HCT116 (cell line): Measurements from ENCODE around the gene SLC50A1. TPM values are rescaled to one million over a fixed set of nuclear protein-coding genes. Genes with fewer than 3 reads are reported as not detected.

Experiments used
- ATAC-seq: fragments of 200-7000 bp; cut with Tn5 transposase; 2 replicates; pipeline ENCODE4 v1.9.1; 2020; ENCODE audit warnings: mild to moderate bottlenecking, moderate library complexity
- BruUV-seq: library from RNA; stranded (reverse); fragments of 400-500 nt; replicated peaks from 2 replicates; lab custom pipeline; 2021; lab: Mats Ljungman, UMichigan
- CTCF ChIA-PET: fragments of 300-600 bp; sonication (Branson Sonifier 250); formaldehyde crosslinking; loops from one replicate; lab custom pipeline; 2021; ENCODE audit warnings: antibody characterized with exemption; lab: Charles Lee
- POLR2A ChIA-PET: fragments of 300-600, 350-600 bp; sonication (Branson Sonifier 250); formaldehyde crosslinking; loops from one replicate; lab custom pipeline; 2021; ENCODE audit warnings: antibody characterized with exemption; lab: Charles Lee
- RAD21 ChIA-PET, 2 experiments: fragments of 300-600 bp; sonication (Branson Sonifier 250); formaldehyde crosslinking; loops; one replicate each; lab custom pipeline; 2023; ENCODE audit warnings: low total read pairs in 2 of 2; ENCODE audit not compliant: uncharacterized antibody in 2 of 2, unreplicated experiment in 2 of 2, low non-redundant PET in 1 of 2; lab: Charles Lee
- DNase-seq: peaks from one replicate; pipeline ENCODE4 v3.0.0-alpha.2; 2010; ENCODE audit warnings: low read depth, low spot score
- H2AFZ ChIP-seq: fragments of 200-600 bp; shearing (Covaris generic), sonication (generic); 2 replicates; pipeline ENCODE4 v1.6.1; 2017; ENCODE audit warnings: low read depth, mixed run types, mixed read lengths, antibody characterized with exemption, low read length; ENCODE audit not compliant: poor library complexity, severe bottlenecking
- H3K27ac ChIP-seq: 2 replicates; pipeline ENCODE4 v1.5.1; 2012; ENCODE audit warnings: low read depth, low read length
- H3K27me3 ChIP-seq: fragments of 200-600 bp; sonication (generic); 2 replicates; pipeline ENCODE4 v1.6.1; 2016; ENCODE audit warnings: mixed run types, low read length, mixed read lengths; ENCODE audit not compliant: insufficient read depth
- H3K36me3 ChIP-seq, 2 experiments: fragments of 200-500 bp in 1 of 2; fragments of 200-600 bp in 1 of 2; sonication (Bioruptor generic) in 1 of 2; sonication (generic) in 1 of 2; 2 replicates each; pipeline versions ENCODE4 v1.5.1 to v1.6.1; 2014 to 2016; ENCODE audit warnings: low read length in 2 of 2, inconsistent platforms in 1 of 2, mixed read lengths in 1 of 2, mixed run types in 1 of 2; ENCODE audit not compliant: insufficient read depth in 2 of 2, control insufficient read depth in 1 of 2
- H3K4me1 ChIP-seq, 2 experiments: fragments of 200-600 bp in 1 of 2; sonication (generic) in 1 of 2; 2 replicates each; pipeline versions ENCODE4 v1.5.1 to v1.6.1; 2012 to 2017; ENCODE audit warnings: low read length in 2 of 2, inconsistent platforms in 1 of 2, mild to moderate bottlenecking in 1 of 2, mixed read lengths in 1 of 2, mixed run types in 1 of 2, moderate library complexity in 1 of 2; ENCODE audit not compliant: insufficient read depth in 2 of 2, control insufficient read depth in 1 of 2
- H3K4me2 ChIP-seq: fragments of 200-600 bp; sonication (generic); 2 replicates; pipeline ENCODE4 v1.6.1; 2017; ENCODE audit warnings: mixed run types, low read length, mixed read lengths
- H3K4me3 ChIP-seq, 2 experiments: fragments of 200-600 bp in 1 of 2; sonication (generic) in 1 of 2; replicated peaks in 1 of 2; 2 replicates each; pipeline ENCODE4 v1.5.1; 2011 to 2016; ENCODE audit warnings: low read length in 2 of 2, control low read depth in 1 of 2, low read depth in 1 of 2, mild to moderate bottlenecking in 1 of 2, mixed read lengths in 1 of 2, mixed run types in 1 of 2
- H3K79me2 ChIP-seq: fragments of 200-600 bp; sonication (generic); 2 replicates; pipeline ENCODE4 v1.6.1; 2017; ENCODE audit warnings: mild to moderate bottlenecking, mixed run types, low read length, moderate library complexity, mixed read lengths; ENCODE audit not compliant: insufficient read depth
- H3K9ac ChIP-seq: fragments of 200-600 bp; sonication (generic); 2 replicates; pipeline ENCODE4 v1.6.1; 2016; ENCODE audit warnings: low read length, mixed read lengths
- H3K9me2 ChIP-seq: fragments of 200-600 bp; sonication (generic), shearing (Covaris generic); 2 replicates; pipeline ENCODE4 v1.6.1; 2017; ENCODE audit warnings: mixed run types, mild to moderate bottlenecking, moderate library complexity; ENCODE audit not compliant: insufficient read depth
- H3K9me3 ChIP-seq, 2 experiments: fragments of 200-500 bp in 1 of 2; fragments of 200-600 bp in 1 of 2; sonication (Bioruptor generic) in 1 of 2; sonication (generic) in 1 of 2; 2 replicates each; pipeline ENCODE4 v1.6.1; 2014 to 2017; ENCODE audit warnings: low read length in 2 of 2, mixed read lengths in 2 of 2, inconsistent platforms in 1 of 2, low read depth in 1 of 2, mild to moderate bottlenecking in 1 of 2, mixed run types in 1 of 2, moderate library complexity in 1 of 2; ENCODE audit not compliant: control insufficient read depth in 1 of 2, insufficient read depth in 1 of 2
- H4K20me1 ChIP-seq: fragments of 200-600 bp; sonication (generic), shearing (Covaris generic); 2 replicates; pipeline ENCODE4 v1.6.1; 2017; ENCODE audit warnings: mixed run types, mild to moderate bottlenecking, moderate library complexity; ENCODE audit not compliant: insufficient read depth
- CBX3 ChIP-seq: IDR thresholded peaks from 2 replicates; pipeline ENCODE4 v1.6.1; 2012; ENCODE audit warnings: low read depth
- ELF1 ChIP-seq: IDR thresholded peaks from 2 replicates; pipeline ENCODE4 v1.6.1; 2012; ENCODE audit warnings: low read depth, borderline replicate concordance
- EZH2 ChIP-seq: fragments of 200-600 bp; sonication (generic); IDR thresholded peaks from 2 replicates; pipeline ENCODE4 v1.6.1; 2017; ENCODE audit warnings: antibody characterized with exemption, mixed run types
- EZH2phosphoT487 ChIP-seq: fragments of 200-600 bp; IDR thresholded peaks from 2 replicates; pipeline ENCODE4 v1.6.1; 2018; ENCODE audit warnings: antibody characterized with exemption, borderline replicate concordance
- FOSL1 ChIP-seq: IDR thresholded peaks from 2 replicates; pipeline ENCODE4 v1.6.1; 2012; ENCODE audit warnings: low read depth
- JUND ChIP-seq: IDR thresholded peaks from 2 replicates; pipeline ENCODE4 v1.6.1; 2012
- POLR2AphosphoS5 ChIP-seq: IDR thresholded peaks from 2 replicates; pipeline ENCODE4 v1.6.1; 2011; ENCODE audit warnings: mild to moderate bottlenecking, low read depth, low read length, moderate library complexity
- RAD21 ChIP-seq: IDR thresholded peaks from 2 replicates; pipeline ENCODE4 v1.6.1; 2012; ENCODE audit warnings: low read depth, mild to moderate bottlenecking
- SP1 ChIP-seq: IDR thresholded peaks from 2 replicates; pipeline ENCODE4 v1.6.1; 2012; ENCODE audit warnings: low read depth
- SRF ChIP-seq: IDR thresholded peaks from 2 replicates; pipeline ENCODE4 v1.6.1; 2012; ENCODE audit warnings: low read depth
- YY1 ChIP-seq: IDR thresholded peaks from 2 replicates; pipeline ENCODE4 v1.6.1; 2011; ENCODE audit warnings: low read length, low read depth, moderate library complexity, mild to moderate bottlenecking; ENCODE audit not compliant: insufficient replicate concordance; ENCODE audit errors: extremely low read depth
- ZFX ChIP-seq: fragments of 450-650 bp; IDR thresholded peaks from 2 replicates; pipeline ENCODE4 v1.6.1; 2017
- ZNF274 ChIP-seq: fragments of 200-500 bp; sonication (Bioruptor generic); IDR thresholded peaks from 2 replicates; pipeline ENCODE4 v1.6.1; 2014; ENCODE audit warnings: mild to moderate bottlenecking, low read depth, low read length, inconsistent platforms
- intact Hi-C: fragments of 100-400 bp; cut with micrococcal nuclease; formaldehyde crosslinking; loops from 2 replicates; pipeline ENCODE4 v1.10.0; 2022
- total RNA-seq: library from RNA; stranded (reverse); gene quantifications from one replicate; pipeline ENCODE4 v1.2.1, GENCODE V29; 2021; ENCODE audit not compliant: unreplicated experiment
- TF ChIP-seq, protein P1 (sequence below): IDR thresholded peaks from 2 replicates; pipeline ENCODE4 v1.6.1; 2012
- TF ChIP-seq, protein P2 (sequence below): IDR thresholded peaks from 2 replicates; pipeline ENCODE4 v1.6.1; 2011; ENCODE audit warnings: mild to moderate bottlenecking, low read length, moderate library complexity; ENCODE audit not compliant: insufficient replicate concordance; ENCODE audit errors: extremely low read depth
- TF ChIP-seq, protein P3 (sequence below): IDR thresholded peaks from 2 replicates; pipeline ENCODE4 v1.6.1; 2012

SLC50A1 gene
- total RNA-seq, 1 experiment from 2014 or later, result 49.9 TPM

DNA sequence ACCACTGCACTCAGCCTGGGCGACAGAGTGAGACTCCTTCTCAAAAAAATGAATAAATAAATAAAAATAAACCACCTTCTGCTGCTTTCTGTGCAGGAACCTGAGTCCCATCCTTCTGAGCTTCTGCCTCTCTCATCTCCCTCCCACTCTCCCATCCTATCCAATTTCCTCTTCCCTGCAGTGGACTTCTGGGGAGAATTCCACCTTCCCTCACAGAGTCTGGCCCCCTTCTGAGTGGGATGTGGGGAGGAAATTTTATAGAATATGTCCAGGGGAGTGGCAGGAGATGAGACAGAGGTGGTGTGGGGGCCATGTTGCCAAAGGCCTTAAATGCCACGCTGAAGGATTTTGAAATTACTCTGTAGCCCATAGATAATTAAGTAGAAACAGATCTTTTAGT is 13.3 kb upstream of the SLC50A1 start:
- peaks cover 19 to 30% of the 10 kb centered on the region in 2 experiments for H3K4me1 ChIP-seq
- H4K20me1 ChIP-seq, result no peaks in the 10 kb centered on the region
- no peaks in the 10 kb centered on the region for H3K79me2 ChIP-seq
- BruUV-seq, result no TSS peak
- intact Hi-C loops, result no loop called here
- H3K9me3 ChIP-seq, result no peaks in the 10 kb centered on the region
- no peak for TF ChIP-seq CBX3
- TF ChIP-seq, protein P1, sequence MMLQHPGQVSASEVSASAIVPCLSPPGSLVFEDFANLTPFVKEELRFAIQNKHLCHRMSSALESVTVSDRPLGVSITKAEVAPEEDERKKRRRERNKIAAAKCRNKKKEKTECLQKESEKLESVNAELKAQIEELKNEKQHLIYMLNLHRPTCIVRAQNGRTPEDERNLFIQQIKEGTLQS, result no peak
- TF ChIP-seq FOSL1, result no peak
- TF ChIP-seq RAD21, result no peak
- no peak for TF ChIP-seq EZH2
- no peak for TF ChIP-seq ZNF274
- TF ChIP-seq YY1, result no peak
- H3K27me3 ChIP-seq, result peaks cover 6% of the 10 kb centered on the region; the same call in 1 of the 2 replicates
- H3K9ac ChIP-seq, result no peak overlapping the region
- no peaks in the 10 kb centered on the region for H3K36me3 ChIP-seq
- ChIA-PET RAD21 (no interaction called here), POLR2A (interaction anchor here (1.1 kb wide), 1 partner anchor 31 kb away, joined by 3 read pairs; no protein-coding TSS in a partner anchor), CTCF (interaction anchor here (1.1 to 2.1 kb wide), 2 partner anchors 37 to 45 kb away, joined by 3 to 8 read pairs; no protein-coding TSS in a partner anchor)
- no peak overlapping the region for H3K4me3 ChIP-seq
- H3K4me2 ChIP-seq, result no peak overlapping the region
- DNase-seq (no peak), ATAC-seq (no peak)
- no peak overlapping the region for H3K27ac ChIP-seq
- H3K9me2 ChIP-seq, result no peaks in the 10 kb centered on the region
- no peak overlapping the region for H2AFZ ChIP-seq

DNA sequence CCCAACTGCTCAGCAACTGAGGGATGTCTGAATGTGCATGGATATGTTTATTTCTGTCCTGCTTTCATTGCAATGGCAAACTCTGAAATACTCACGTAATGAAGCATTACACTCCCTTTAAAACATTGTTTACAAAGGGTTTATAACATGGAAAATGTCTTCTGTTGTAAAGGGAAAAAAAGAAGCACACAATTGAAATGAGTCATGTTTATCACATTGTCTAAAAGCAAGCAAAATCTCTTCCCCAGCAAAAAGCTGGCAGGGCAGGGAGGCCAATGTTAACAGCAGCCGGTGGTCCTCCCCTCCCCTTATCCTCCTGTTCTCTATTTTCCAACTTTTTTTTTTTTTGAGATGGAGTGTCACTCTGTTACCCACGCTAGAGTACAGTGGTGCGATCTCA is 11.9 kb upstream of the SLC50A1 start:
- no peak overlapping the region for H3K4me3 ChIP-seq
- no peak overlapping the region for H3K27ac ChIP-seq
- no peak overlapping the region for H3K4me2 ChIP-seq
- DNase-seq (no peak), ATAC-seq (no peak)
- no peak overlapping the region for H2AFZ ChIP-seq
- ChIA-PET RAD21 (interaction anchor here in 1 of 2 experiments (0.7 kb wide), 1 partner anchor 43 kb away, joined by 4 read pairs; no protein-coding TSS in a partner anchor), CTCF (no interaction called here), POLR2A (no interaction called here)
- H3K27me3 ChIP-seq, result peaks cover 6% of the 10 kb centered on the region; the same call in 1 of the 2 replicates
- peaks cover 19 to 41% of the 10 kb centered on the region in 2 experiments for H3K4me1 ChIP-seq
- intact Hi-C loops, result no loop called here
- H3K36me3 ChIP-seq, result no peaks in the 10 kb centered on the region
- no peaks in the 10 kb centered on the region for H4K20me1 ChIP-seq
- TF ChIP-seq, protein P2, sequence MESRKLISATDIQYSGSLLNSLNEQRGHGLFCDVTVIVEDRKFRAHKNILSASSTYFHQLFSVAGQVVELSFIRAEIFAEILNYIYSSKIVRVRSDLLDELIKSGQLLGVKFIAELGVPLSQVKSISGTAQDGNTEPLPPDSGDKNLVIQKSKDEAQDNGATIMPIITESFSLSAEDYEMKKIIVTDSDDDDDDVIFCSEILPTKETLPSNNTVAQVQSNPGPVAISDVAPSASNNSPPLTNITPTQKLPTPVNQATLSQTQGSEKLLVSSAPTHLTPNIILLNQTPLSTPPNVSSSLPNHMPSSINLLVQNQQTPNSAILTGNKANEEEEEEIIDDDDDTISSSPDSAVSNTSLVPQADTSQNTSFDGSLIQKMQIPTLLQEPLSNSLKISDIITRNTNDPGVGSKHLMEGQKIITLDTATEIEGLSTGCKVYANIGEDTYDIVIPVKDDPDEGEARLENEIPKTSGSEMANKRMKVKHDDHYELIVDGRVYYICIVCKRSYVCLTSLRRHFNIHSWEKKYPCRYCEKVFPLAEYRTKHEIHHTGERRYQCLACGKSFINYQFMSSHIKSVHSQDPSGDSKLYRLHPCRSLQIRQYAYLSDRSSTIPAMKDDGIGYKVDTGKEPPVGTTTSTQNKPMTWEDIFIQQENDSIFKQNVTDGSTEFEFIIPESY, result no peak
- no peak for TF ChIP-seq ZFX
- TF ChIP-seq ELF1, result no peak
- no peak for TF ChIP-seq EZH2
- TF ChIP-seq EZH2phosphoT487, result no peak
- no peak for TF ChIP-seq SRF
- TF ChIP-seq ZNF274, result no peak
- TF ChIP-seq POLR2AphosphoS5, result no peak
- no peak for TF ChIP-seq JUND
- TF ChIP-seq SP1, result no peak
- TF ChIP-seq FOSL1, result no peak
- TF ChIP-seq, protein P3, sequence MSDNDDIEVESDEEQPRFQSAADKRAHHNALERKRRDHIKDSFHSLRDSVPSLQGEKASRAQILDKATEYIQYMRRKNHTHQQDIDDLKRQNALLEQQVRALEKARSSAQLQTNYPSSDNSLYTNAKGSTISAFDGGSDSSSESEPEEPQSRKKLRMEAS, result no peak
- TF ChIP-seq, protein P1, result no peak
- BruUV-seq, result no TSS peak
- peaks cover 11% of the 10 kb centered on the region for H3K79me2 ChIP-seq
- no peak overlapping the region for H3K9ac ChIP-seq
- H3K9me2 ChIP-seq, result no peaks in the 10 kb centered on the region
- H3K9me3 ChIP-seq, result no peaks in the 10 kb centered on the region
